GM12873 (cell line): ENCODE measurements around the gene ABCC11.

Experiments used
- TF ChIP-seq, protein P1 (sequence below): IDR thresholded peaks from 2 replicates; pipeline ENCODE4 v1.5.1; 2012; ENCODE audit warnings: low read depth, mild to moderate bottlenecking, moderate library complexity, low read length, control low read depth; ENCODE audit not compliant: insufficient read depth; ENCODE audit errors: missing control alignments

ABCC11 gene

DNA sequence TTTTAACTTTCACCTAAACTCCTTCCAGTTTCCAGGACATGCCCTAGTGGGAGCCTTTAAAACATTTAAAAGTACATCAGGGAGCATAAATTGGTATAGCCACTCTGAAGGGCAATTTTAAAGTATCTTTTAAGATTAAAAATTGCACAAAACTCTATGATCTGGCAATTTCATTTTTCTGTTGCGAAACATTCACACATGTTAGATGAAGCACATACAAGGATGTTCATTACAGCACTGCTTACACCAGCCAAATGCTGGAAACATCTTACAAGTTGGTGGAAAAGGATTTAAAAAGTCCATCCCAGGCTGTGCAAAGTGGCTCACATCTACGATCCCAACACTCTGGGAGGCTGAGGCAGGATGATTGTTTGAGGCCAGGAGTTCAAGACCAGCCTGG is 29.6 kb downstream of the ABCC11 start:
- TF ChIP-seq, protein P1, sequence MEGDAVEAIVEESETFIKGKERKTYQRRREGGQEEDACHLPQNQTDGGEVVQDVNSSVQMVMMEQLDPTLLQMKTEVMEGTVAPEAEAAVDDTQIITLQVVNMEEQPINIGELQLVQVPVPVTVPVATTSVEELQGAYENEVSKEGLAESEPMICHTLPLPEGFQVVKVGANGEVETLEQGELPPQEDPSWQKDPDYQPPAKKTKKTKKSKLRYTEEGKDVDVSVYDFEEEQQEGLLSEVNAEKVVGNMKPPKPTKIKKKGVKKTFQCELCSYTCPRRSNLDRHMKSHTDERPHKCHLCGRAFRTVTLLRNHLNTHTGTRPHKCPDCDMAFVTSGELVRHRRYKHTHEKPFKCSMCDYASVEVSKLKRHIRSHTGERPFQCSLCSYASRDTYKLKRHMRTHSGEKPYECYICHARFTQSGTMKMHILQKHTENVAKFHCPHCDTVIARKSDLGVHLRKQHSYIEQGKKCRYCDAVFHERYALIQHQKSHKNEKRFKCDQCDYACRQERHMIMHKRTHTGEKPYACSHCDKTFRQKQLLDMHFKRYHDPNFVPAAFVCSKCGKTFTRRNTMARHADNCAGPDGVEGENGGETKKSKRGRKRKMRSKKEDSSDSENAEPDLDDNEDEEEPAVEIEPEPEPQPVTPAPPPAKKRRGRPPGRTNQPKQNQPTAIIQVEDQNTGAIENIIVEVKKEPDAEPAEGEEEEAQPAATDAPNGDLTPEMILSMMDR, result no peak

DNA sequence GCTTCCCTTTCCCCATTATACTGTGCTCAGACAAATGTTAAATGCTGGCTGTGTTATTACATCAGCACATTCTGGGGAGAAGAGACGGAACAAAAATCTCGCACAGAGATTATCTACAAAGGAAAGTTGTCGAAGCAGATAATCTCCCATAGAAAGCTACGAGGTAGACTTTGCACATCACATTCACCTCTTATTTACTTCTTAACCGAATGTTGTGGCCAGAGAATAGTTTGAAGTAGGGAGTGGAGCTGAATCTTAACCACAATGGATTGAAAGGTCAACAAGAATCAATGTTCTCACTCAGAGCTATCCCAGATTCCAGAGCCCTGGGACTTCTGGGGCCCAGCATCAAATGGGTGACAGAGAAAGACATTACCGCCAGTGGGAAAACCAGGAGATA is 31.6 kb downstream of the ABCC11 start:
- TF ChIP-seq, protein P1, result no peak

DNA sequence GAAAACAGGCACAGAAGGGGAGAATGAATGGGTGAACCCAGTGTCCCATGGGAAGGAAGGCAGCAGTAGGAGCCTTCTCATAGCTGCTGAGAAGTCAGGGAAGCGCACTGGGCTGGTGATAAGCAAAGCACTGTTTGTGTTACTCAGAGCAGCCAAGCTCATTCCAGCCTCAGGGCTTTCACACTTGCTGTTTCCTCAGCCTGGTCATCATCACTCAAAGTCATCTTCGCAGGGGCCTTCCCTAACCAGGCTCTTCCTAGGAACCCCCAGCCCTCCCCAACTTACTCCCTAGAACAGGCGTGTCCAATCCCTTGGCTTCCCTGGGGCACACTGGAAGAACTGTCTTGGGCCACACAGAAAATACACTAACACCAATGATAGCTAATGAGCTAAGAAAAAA is 35.3 kb downstream of the ABCC11 start:
- TF ChIP-seq, protein P1, result no peak

DNA sequence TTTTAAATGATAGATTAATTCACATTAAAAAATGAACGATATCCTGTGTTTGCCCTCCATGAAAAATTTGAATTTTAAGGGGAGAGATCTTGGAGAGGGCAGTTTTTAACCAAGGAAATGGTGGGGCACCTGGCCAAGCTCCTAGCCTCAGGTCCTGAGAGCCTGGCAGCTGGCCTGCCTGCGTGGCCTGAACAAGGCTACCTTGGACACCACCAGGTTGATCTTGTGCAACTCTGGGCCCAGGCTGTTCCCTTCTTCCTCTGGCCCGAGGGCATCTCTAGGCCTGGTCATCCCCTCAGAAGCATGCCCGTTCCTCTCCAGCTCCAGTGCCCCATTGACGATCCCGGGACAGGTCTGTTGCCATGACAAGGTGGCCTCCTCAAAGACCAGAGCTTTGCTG is 36.6 kb downstream of the ABCC11 start:
- TF ChIP-seq, protein P1, result no peak

DNA sequence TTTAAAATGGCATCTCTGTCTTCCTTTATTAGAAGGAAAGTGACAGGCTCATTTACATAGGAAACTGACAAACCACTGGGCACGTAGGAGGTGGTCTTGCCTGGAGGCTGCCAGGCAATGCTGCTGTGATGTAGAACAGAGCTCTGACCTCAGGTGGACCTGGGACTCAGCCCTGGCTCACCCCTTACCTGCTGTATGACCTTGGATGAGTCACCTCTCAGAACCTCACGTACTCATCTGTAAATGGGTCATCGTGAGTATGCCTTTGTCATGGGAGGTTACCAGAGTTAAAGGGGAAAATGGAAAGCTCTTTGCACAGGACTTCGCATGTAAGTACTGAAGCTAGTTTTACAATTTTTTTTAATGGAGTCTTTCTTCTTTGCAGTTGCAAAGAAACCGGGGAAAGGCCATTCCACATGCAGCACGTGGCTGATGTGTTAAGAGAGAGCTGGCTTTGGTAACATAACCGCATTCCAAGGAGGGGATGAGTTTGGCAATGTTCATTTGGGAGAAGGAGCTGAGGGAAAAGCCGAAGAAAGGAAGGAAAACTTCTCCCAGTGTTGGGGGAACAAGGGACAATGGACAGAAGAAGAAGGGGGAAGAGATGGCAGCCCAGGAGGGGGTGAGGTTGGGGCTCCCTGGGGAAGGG is 40.6 kb downstream of the ABCC11 start:
- TF ChIP-seq, protein P1, result no peak

DNA sequence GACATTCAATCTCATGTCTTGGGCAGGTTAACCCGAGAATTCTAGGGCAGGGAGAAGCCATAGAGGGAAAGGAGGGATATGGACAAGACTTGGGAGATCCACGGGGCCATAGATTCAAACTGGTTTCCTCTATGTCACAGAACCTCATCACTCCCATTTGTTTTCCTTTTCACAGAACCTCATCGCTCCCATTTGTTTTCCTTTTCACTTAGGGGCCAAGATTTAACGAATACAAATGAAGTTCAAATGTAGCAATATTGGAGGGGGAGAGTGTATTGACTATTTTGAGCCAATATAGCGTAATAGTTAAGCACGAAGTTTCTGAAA is 42.6 kb downstream of the ABCC11 start:
- TF ChIP-seq, protein P1, result no peak

DNA sequence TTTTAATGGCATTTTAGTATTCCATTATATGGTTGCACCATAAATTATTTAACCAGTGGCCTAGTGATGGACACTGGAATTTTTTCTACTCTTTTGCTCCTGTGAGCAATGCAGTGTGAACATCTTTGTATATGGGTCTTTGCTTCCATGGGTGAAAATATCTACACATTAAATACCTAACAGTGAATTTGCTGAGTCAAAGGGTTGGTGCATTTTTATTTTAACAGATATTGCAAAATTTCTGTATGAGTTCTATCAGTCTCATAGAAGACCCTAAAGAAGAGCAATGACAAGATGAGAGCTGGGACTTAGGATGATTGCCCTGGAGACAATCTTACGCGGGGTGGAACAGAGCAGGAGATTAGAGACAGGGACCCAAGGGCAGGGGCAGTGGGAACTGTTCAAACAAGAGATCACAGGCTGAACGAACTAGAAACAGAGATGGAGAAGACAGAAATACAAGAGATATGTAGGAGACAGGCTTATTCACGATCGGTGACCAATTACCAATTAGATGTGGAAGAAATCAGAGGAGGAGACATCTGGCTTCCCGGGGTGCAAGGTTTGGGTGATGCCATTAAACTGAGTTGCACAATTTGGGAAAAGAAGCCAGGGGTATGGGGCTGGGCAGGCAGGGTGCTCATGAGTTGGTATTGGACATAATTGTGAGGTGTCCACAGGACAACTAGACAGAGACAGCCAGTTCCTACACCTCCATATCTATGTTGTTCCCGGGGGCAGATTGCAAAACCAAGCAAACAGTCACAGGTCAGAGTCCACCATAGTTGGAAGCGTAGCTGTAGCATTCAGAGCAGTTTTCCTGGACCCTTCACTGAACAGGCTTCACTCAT is 43.1 kb downstream of the ABCC11 start:
- TF ChIP-seq, protein P1, result no peak
